CD4-positive, CD25-positive, alpha-beta regulatory T cell (primary cell): ENCODE measurements around the gene NXF1. TPM values are rescaled to one million over a fixed set of nuclear protein-coding genes. Genes with fewer than 3 reads are reported as not detected.
"Not testable (repeated sequence)": the region's sequence is repeated elsewhere in the genome, so short reads cannot be mapped to it uniquely, and the experiment has no call there.

Experiments
- ATAC-seq, 2 donors: fragments of 150-1000 bp; cut with Tn5 transposase; one replicate each; pipeline ENCODE4 v1.10.0; 2021; ENCODE audit warnings: low read depth in 2 of 2, moderate number of reproducible peaks in 2 of 2, moderate library complexity in 1 of 2
- DNase-seq, 3 donors: peaks; one replicate each; pipeline versions ENCODE4 v3.0.0 to v3.0.0-alpha.2; 2012 to 2022; ENCODE audit warnings: mixed read lengths in 1 of 3
- H3K27ac ChIP-seq: one replicate; pipeline ENCODE4 v1.7.0; 2013; ENCODE audit warnings: mild to moderate bottlenecking, low read length; ENCODE audit not compliant: insufficient read depth, poor library complexity, severe bottlenecking
- H3K27me3 ChIP-seq: one replicate; pipeline ENCODE4 v1.7.0; 2013; ENCODE audit warnings: low read length; ENCODE audit not compliant: control insufficient read depth, insufficient read depth
- H3K36me3 ChIP-seq: one replicate; pipeline ENCODE4 v1.7.0; 2013; ENCODE audit warnings: mild to moderate bottlenecking, low read length, moderate library complexity; ENCODE audit not compliant: control insufficient read depth, insufficient read depth
- H3K4me1 ChIP-seq: 2 replicates; pipeline ENCODE4 v1.7.0; 2013; ENCODE audit warnings: mild to moderate bottlenecking, low read length; ENCODE audit not compliant: insufficient read depth, control insufficient read depth, poor library complexity, severe bottlenecking
- H3K4me3 ChIP-seq: one replicate; pipeline ENCODE4 v1.7.0; 2013; ENCODE audit warnings: low read depth, mild to moderate bottlenecking, low read length, moderate library complexity
- H3K9me3 ChIP-seq, 2 experiments: 1 replicate in 1 of 2; 2 replicates in 1 of 2; pipeline ENCODE4 v1.7.0; 2013; ENCODE audit warnings: low read length in 2 of 2, mild to moderate bottlenecking in 1 of 2, moderate library complexity in 1 of 2; ENCODE audit not compliant: control insufficient read depth in 2 of 2
- H3K27ac Mint-ChIP-seq, 3 donors: one replicate each; pipeline ENCODE4 v1.8.0; 2020 to 2022; ENCODE audit warnings: mild to moderate bottlenecking in 3 of 3, mixed read lengths in 3 of 3, moderate library complexity in 2 of 3
- H3K27me3 Mint-ChIP-seq: one replicate; pipeline ENCODE4 v1.8.0; 2022; ENCODE audit warnings: mild to moderate bottlenecking, mixed read lengths
- H3K36me3 Mint-ChIP-seq: one replicate; pipeline ENCODE4 v1.8.0; 2020; ENCODE audit warnings: mixed read lengths
- H3K4me1 Mint-ChIP-seq, 4 donors: one replicate each; pipeline ENCODE4 v1.8.0; 2020 to 2022; ENCODE audit warnings: mixed read lengths in 4 of 4, mild to moderate bottlenecking in 1 of 4
- H3K4me3 Mint-ChIP-seq, 4 donors: one replicate each; pipeline ENCODE4 v1.8.0; 2020 to 2022; ENCODE audit warnings: mild to moderate bottlenecking in 4 of 4, mixed read lengths in 4 of 4, moderate library complexity in 3 of 4
- H3K9me3 Mint-ChIP-seq, 7 donors: one replicate each; pipeline ENCODE4 v1.8.0; 2020 to 2022; ENCODE audit warnings: mixed read lengths in 7 of 7, mild to moderate bottlenecking in 3 of 7, moderate library complexity in 2 of 7
- polyA plus RNA-seq, 4 donors: library from polyadenylated mRNA; unstranded; fragments of 300-500 nt; fragmentation: Illumina TruSeq; gene quantifications; one replicate each; pipeline ENCODE4 v1.2.3, GENCODE V29; 2021
- total RNA-seq: library from RNA; stranded (reverse); gene quantifications from one replicate; pipeline ENCODE4 v1.2.3, GENCODE V29; 2022

NXF1 gene
- total and polyA plus RNA-seq, 5 donors from 2014 or later, result 47.3 to 309 (median 69.6) TPM

DNA sequence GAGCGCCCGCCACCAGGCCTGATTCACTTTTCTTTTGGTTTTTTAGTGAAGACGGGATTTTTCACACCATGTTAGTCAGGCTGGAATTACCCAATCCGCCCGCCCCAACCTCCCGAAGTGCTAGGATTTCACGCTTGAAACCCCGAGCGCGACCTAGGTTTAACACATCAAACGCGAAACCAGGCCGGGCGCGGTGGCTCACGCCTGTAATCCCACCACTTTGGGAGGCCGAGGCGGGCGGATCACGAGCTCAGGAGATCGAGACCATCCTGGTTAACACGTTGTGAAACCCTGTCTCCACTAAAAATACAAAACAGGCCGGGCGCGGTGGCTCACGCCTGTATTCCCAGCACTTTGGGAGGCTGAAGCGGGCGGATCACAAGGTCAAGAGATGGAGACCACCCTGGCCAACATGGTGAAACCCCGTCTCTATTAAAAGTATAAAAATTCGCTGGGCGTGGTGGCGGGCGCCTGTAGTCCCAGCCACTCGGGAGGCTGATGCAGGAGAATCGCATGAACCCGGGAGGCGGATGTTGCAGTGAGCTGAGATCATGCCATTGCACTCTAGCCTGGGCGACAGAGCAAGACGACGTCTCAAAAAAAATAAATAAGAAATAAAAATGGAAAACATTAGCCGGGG, 35.6 kb upstream of the NXF1 start:
- not testable (repeated sequence) for H3K27me3 ChIP-seq, H3K27ac Mint-ChIP-seq, H3K27me3 Mint-ChIP-seq, H3K36me3 Mint-ChIP-seq, H3K9me3 ChIP-seq, H3K4me3 Mint-ChIP-seq, ATAC-seq, H3K36me3 ChIP-seq, H3K9me3 Mint-ChIP-seq
- Histone ChIP-seq H3K4me3 (peak overlapping the region; percentile 85), H3K4me1 (peaks cover 34% of the 10 kb centered on the region), H3K27ac (peak overlapping the region; percentile 99)
- peaks cover 0 to 28% (median 9%) of the 10 kb centered on the region in 4 donors for H3K4me1 Mint-ChIP-seq
- peak in 1 of 3 donors; percentile 69 for DNase-seq

DNA sequence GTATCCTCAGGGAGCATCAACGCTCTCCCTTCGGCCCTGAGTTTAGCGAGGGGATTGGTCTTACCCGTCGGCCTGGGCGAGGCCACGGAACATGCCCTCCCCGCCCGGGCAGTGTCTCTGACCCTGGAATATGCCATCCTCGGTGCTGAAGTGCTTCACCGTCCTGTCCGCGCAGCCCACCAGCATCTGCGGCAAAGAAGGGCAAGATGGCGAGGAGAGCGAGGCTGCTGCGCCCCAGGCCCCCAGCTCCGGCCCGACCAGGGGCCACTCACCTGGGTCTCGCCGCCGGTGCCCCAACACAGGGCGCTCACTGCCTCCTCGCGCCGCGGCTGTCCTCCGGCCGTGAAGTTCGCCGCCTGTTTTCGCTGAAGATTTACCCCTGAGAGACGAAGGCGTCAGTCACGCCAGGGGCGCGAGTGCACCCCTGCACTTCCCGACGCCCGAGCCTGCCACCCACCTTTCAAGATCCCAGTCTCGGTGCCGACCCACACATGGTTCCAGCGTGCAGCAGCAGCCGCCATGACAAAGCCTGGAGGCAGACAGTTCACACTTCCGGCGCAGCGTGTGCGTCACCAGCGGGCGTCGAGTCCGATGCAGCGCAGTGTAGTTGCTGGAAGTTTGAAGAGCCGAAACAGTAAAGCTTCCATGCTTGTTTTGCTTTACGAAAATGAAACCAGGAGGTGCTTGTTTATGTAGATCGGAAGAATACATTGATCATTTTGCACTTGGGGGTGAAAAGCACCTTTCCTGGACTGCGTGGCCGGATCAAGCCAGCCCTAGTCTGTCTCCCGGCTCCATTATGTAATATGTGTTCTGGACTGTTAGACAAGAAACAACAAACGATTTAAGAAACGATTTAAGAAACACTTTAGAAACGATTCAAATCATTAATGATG, 34.1 kb upstream of the NXF1 start, which contains the start of gene WDR74:
Gene WDR74 (minus strand): TSS at position 541 of the 896 bp plus-strand sequence. CDS start 20 bp downstream, at position 521.
- H3K27ac ChIP-seq, result peak within 1 kb of the TSS; percentile 99
- peaks cover 15% of the 10 kb centered on the region for H3K36me3 Mint-ChIP-seq
- H3K9me3 ChIP-seq, result no peaks in the 10 kb centered on the region
- H3K4me1 Mint-ChIP-seq, result peaks cover 0 to 36% (median 12%) of the 10 kb centered on the region in 4 donors
- H3K27ac Mint-ChIP-seq, result no peak within 1 kb of the TSS
- peak within 1 kb of the TSS; percentile 94 for H3K4me3 ChIP-seq
- H3K27me3 ChIP-seq, result no peaks in the 10 kb centered on the region
- DNase-seq (peak; percentile 89 to 98 (median 95)), ATAC-seq (peak; percentile 50 to 54)
- no peak within 1 kb of the TSS for H3K4me3 Mint-ChIP-seq
- peaks cover 34% of the 10 kb centered on the region for H3K4me1 ChIP-seq
- peaks cover 16% of the 10 kb centered on the region for H3K36me3 ChIP-seq
- no peaks in the 10 kb centered on the region for H3K9me3 Mint-ChIP-seq
- H3K27me3 Mint-ChIP-seq, result peaks cover 6% of the 10 kb centered on the region

DNA sequence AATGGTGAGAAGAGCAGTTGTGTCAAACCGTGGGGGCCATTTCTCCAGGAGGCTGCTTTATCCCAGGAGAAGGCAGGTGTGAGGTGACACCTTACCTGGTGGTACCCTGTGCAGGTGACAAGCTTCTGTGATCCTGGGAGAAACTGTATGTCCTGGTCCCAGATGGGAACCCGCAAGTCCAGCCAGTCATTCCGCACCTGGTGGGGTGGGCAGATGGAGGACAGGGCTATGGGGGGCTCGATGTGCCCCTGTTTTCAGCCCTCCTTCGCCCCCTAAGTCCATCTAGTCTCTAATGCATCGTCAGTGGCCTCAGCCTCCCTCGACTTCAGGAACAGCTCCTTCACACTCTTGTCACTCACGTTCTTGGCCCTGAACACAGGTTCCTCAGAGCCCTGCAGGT, 30.1 kb upstream of the NXF1 start:
- H3K36me3 Mint-ChIP-seq, result peaks cover 15% of the 10 kb centered on the region

DNA sequence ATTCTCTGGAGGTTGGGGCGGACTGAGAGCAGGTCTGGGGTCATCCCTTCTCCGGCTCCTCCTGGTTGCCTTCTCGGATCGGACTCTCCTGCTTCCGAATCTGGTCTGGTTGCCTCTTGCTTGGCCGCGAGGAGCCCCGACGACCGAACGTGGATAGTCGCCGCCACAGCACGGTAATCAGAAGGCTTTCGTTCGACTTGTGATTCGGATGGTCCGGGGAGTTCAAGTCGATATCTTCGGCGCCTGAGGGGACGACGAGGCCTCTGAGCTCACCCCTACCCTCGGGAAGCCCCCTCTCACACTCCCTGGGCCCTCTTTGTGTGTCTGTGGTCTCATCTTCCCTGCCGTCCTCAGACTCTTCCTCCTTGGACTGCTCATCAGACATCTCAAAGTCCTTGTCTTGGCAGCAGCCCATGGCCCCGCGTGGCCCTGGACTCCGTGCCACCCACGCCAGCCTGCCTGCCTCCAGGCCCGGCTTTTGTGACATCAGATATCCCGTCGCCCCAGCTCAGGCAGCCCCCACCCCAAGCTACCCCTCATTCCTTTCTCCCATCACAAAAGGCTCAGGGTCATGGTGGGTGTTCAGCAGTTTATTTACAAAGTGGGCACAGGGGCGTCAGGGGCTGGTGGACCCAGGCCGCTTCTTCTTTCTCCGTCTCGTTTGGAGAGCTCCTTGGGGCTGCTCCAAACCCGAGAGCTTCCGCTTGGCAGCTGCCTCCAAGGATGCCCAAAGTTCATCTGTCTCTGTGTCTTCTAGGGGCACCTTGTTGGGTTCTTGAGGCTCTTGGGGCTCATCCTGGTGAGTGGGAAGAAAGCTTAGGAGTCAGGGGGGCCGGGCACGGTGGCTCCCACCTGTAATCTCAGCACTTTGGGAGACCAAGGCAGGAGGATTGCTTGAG, 27.3 kb upstream of the NXF1 start, which contains the start of gene TEX54:
Gene TEX54 (minus strand): TSS at position 506 of the 899 bp plus-strand sequence.
- H3K4me3 Mint-ChIP-seq, result peak within 1 kb of the TSS; percentile 96 to 100 (median 98)
- peaks cover 0 to 62% (median 25%) of the 10 kb centered on the region in 4 donors for H3K4me1 Mint-ChIP-seq
- DNase-seq, result no peak
- no peaks in the 10 kb centered on the region for H3K9me3 Mint-ChIP-seq
- Histone ChIP-seq H3K9me3 (no peaks in the 10 kb centered on the region), H3K36me3 (peaks cover 23% of the 10 kb centered on the region), H3K27me3 (no peaks in the 10 kb centered on the region), H3K4me3 (peak within 1 kb of the TSS; percentile 78), H3K4me1 (peaks cover 32% of the 10 kb centered on the region), H3K27ac (peak within 1 kb of the TSS; percentile 98)
- H3K27ac Mint-ChIP-seq, result peak within 1 kb of the TSS; percentile 96 to 100 (median 100)
- H3K36me3 Mint-ChIP-seq, result peaks cover 18% of the 10 kb centered on the region
- no peaks in the 10 kb centered on the region for H3K27me3 Mint-ChIP-seq
- ATAC-seq, result no peak

More for the DNA sequence above, 30.1 kb upstream of the NXF1 start:
- no peak overlapping the region for H3K27ac ChIP-seq
- Mint-ChIP-seq H3K4me1 (peaks cover 0 to 62% (median 28%) of the 10 kb centered on the region in 4 donors), H3K27ac (peak overlapping the region in 1 of 3 donors; percentile 86), H3K9me3 (no peaks in the 10 kb centered on the region), H3K4me3 (no peak overlapping the region), H3K27me3 (peaks cover 6% of the 10 kb centered on the region)
- H3K4me1 ChIP-seq, result peaks cover 37% of the 10 kb centered on the region
- no peaks in the 10 kb centered on the region for H3K9me3 ChIP-seq
- H3K27me3 ChIP-seq, result no peaks in the 10 kb centered on the region
- ATAC-seq (no peak), DNase-seq (no peak)
- H3K4me3 ChIP-seq, result no peak overlapping the region
- H3K36me3 ChIP-seq, result peaks cover 21% of the 10 kb centered on the region

DNA sequence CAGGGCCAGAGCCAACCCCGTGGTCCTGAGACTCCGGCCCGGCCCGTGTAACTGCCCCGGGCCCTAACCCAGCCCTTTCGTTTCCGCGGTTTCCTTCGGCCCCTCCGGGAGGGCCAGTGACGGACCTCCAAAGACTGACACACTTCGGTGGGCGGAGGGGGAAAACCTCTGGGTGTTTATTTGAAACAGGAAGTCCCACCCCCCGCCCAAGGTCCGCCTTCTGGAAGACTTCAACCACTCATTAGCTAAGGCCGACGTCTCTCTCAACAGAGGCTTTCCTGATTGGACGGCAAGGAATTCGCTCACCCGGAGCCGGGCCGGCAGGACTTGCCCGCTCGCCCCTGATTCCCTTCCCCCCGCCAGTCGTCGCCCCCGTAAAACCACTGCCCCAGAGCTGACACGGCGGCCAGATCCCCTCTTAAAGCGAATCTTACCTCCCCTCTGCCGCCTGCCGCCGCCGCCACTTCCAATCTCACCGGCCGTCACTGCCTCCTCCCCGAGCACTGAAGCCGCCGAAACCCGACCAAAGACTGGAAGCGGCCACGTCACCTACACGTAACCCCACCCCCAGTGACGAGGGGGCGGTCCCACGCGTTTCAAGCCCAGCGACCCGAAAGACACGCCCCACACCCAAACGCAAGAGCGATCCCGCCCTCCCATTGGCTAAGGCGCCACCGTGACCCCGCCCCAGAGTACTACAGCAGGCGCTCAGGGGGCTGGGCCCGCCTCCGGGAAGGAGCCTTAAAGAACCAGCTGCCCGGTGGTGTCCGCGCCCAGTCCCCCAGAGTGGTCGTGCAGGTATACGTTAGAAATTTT, 26.5 kb upstream of the NXF1 start, which contains the start of gene STX5:
Gene STX5 (minus strand): TSS at position 532 of the 816 bp plus-strand sequence. CDS start 808 bp downstream, outside the sequence.
- Mint-ChIP-seq H3K27ac (peak within 1 kb of the TSS; percentile 96 to 100 (median 100)), H3K27me3 (no peaks in the 10 kb centered on the region), H3K36me3 (peaks cover 21% of the 10 kb centered on the region), H3K4me3 (peak within 1 kb of the TSS; percentile 96 to 100 (median 98)), H3K4me1 (peaks cover 0 to 61% (median 29%) of the 10 kb centered on the region in 4 donors), H3K9me3 (no peaks in the 10 kb centered on the region)
- no peaks in the 10 kb centered on the region for H3K27me3 ChIP-seq
- ATAC-seq (peak; percentile 93 to 94), DNase-seq (peak; percentile 99 to 100 (median 99))
- H3K4me1 ChIP-seq, result peaks cover 31% of the 10 kb centered on the region
- peak within 1 kb of the TSS; percentile 78 for H3K4me3 ChIP-seq
- H3K9me3 ChIP-seq, result no peaks in the 10 kb centered on the region
- H3K36me3 ChIP-seq, result peaks cover 32% of the 10 kb centered on the region
- peak within 1 kb of the TSS; percentile 98 for H3K27ac ChIP-seq

DNA sequence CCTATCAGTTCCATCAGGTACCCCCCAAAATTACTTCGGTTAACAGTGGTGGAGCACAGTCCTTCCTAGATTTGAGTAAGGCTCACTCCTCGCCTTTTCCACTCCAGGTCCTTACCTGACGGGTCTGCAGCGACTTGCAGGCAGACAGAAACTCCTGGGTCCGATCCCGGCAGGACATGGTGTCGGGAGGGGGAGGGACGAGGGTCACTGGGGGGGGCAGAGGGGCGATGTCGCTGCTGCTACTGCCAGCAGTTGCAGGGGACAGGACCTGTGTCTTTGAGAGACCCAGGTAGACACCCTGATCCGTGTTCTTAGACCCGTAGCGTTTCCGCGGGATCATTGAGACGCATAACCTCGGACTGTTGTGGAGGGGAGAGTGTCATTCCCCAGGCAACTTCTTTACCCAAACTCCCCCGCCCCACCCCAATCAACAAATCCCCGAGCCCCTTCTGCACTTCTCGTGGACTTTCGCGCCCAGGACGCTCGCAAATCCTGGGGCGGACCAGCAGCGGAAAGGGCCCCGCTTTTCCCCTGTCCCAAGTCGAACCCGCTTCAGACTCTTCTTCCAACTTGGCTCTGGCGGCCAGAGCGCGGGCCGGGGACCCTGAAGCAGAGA, 25.8 kb upstream of the NXF1 start:
- Histone ChIP-seq H3K4me3 (peak overlapping the region; percentile 64), H3K9me3 (no peaks in the 10 kb centered on the region), H3K36me3 (peaks cover 33% of the 10 kb centered on the region), H3K27me3 (no peaks in the 10 kb centered on the region), H3K27ac (peak overlapping the region; percentile 98), H3K4me1 (peaks cover 31% of the 10 kb centered on the region)
- ATAC-seq, result no peak
- Mint-ChIP-seq H3K36me3 (peaks cover 18% of the 10 kb centered on the region), H3K27ac (peak overlapping the region; percentile 96 to 100 (median 100)), H3K4me3 (peak overlapping the region; percentile 96 to 100 (median 98)), H3K4me1 (peaks cover 0 to 56% (median 29%) of the 10 kb centered on the region in 4 donors), H3K27me3 (no peaks in the 10 kb centered on the region), H3K9me3 (no peaks in the 10 kb centered on the region)
- no peak for DNase-seq
